Neural cell (in vitro differentiated cells): Measurements from ENCODE around the gene CPLANE1.

Source experiments
- EP300 ChIP-seq: fragments of 450-650 bp; conservative IDR thresholded peaks from 2 replicates; pipeline ENCODE4 v1.6.1; 2014; ENCODE audit warnings: antibody characterized with exemption, mild to moderate bottlenecking, moderate library complexity; ENCODE audit not compliant: poor library complexity, severe bottlenecking
- EZH2 ChIP-seq: fragments of 200-600, 300-800 bp; shearing (Covaris generic), sonication (generic); IDR thresholded peaks from 2 replicates; pipeline ENCODE4 v1.6.1; 2014; ENCODE audit warnings: antibody characterized with exemption, low read length, borderline replicate concordance, mild to moderate bottlenecking; ENCODE audit not compliant: insufficient read depth, poor library complexity, severe bottlenecking
- POLR2AphosphoS5 ChIP-seq: IDR thresholded peaks from 2 replicates; pipeline ENCODE4 v1.6.1; 2012
- SMC3 ChIP-seq: fragments of 450-650 bp; conservative IDR thresholded peaks from 2 replicates; pipeline ENCODE4 v1.6.1; 2014; ENCODE audit warnings: antibody characterized with exemption, mild to moderate bottlenecking, moderate library complexity; ENCODE audit not compliant: poor library complexity
- TF ChIP-seq, protein P1 (sequence below): fragments of 450-650 bp; IDR thresholded peaks from 2 replicates; pipeline ENCODE4 v1.5.1; 2014; ENCODE audit warnings: antibody characterized with exemption, mild to moderate bottlenecking, moderate library complexity; ENCODE audit not compliant: poor library complexity, severe bottlenecking
- TF ChIP-seq, protein P2 (sequence below): IDR thresholded peaks from 2 replicates; pipeline ENCODE4 v1.6.1; 2012; ENCODE audit warnings: borderline replicate concordance

DNA sequence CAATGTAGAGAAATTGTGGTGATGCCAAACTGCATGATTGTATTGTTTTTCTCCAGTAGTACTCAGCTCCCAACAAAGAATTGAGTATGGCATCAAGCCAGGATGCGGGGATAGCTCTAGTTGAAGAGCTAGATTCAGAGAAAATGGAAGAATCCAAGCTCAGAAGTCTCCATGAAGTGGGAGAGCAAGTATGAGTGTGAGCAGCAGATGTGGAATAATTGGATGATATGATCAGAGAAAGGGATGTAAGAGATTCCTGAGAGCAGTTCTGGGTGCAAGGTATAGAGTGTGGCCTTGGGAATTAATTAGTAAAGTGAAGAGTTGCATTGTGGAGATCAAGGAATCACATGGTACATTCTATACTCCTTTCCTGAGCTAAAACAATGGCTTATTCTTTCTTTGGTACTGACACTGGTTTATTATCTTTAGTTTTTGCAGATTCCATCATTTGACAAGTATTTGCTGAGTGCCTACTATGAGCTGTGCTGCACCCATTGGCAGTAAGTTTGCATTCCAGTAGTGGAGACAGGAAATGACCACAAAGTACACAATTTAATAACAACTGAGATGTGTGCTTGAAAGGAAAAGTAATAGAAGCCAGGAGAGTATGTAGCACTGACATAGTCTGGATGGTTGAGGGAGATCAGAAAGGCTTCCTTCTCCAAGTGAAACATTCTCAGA is 177.1 kb downstream of the CPLANE1 start:
- TF ChIP-seq EZH2 (no peak), POLR2AphosphoS5 (no peak), EP300 (no peak), SMC3 (no peak)
- TF ChIP-seq, protein P1, sequence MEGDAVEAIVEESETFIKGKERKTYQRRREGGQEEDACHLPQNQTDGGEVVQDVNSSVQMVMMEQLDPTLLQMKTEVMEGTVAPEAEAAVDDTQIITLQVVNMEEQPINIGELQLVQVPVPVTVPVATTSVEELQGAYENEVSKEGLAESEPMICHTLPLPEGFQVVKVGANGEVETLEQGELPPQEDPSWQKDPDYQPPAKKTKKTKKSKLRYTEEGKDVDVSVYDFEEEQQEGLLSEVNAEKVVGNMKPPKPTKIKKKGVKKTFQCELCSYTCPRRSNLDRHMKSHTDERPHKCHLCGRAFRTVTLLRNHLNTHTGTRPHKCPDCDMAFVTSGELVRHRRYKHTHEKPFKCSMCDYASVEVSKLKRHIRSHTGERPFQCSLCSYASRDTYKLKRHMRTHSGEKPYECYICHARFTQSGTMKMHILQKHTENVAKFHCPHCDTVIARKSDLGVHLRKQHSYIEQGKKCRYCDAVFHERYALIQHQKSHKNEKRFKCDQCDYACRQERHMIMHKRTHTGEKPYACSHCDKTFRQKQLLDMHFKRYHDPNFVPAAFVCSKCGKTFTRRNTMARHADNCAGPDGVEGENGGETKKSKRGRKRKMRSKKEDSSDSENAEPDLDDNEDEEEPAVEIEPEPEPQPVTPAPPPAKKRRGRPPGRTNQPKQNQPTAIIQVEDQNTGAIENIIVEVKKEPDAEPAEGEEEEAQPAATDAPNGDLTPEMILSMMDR = no peak
- TF ChIP-seq, protein P2, sequence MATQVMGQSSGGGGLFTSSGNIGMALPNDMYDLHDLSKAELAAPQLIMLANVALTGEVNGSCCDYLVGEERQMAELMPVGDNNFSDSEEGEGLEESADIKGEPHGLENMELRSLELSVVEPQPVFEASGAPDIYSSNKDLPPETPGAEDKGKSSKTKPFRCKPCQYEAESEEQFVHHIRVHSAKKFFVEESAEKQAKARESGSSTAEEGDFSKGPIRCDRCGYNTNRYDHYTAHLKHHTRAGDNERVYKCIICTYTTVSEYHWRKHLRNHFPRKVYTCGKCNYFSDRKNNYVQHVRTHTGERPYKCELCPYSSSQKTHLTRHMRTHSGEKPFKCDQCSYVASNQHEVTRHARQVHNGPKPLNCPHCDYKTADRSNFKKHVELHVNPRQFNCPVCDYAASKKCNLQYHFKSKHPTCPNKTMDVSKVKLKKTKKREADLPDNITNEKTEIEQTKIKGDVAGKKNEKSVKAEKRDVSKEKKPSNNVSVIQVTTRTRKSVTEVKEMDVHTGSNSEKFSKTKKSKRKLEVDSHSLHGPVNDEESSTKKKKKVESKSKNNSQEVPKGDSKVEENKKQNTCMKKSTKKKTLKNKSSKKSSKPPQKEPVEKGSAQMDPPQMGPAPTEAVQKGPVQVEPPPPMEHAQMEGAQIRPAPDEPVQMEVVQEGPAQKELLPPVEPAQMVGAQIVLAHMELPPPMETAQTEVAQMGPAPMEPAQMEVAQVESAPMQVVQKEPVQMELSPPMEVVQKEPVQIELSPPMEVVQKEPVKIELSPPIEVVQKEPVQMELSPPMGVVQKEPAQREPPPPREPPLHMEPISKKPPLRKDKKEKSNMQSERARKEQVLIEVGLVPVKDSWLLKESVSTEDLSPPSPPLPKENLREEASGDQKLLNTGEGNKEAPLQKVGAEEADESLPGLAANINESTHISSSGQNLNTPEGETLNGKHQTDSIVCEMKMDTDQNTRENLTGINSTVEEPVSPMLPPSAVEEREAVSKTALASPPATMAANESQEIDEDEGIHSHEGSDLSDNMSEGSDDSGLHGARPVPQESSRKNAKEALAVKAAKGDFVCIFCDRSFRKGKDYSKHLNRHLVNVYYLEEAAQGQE = no peak
